Ishikawa (cell line): ENCODE measurements around the gene PLCB1.

Experiments
- CEBPB ChIP-seq: IDR thresholded peaks from 2 replicates; pipeline ENCODE4 v1.6.1; 2012
- CREB1 ChIP-seq: IDR thresholded peaks from 2 replicates; pipeline ENCODE4 v1.6.1; 2012; ENCODE audit warnings: low read depth
- EGR1 ChIP-seq: IDR thresholded peaks from 2 replicates; pipeline ENCODE4 v1.6.1; 2012
- EP300 ChIP-seq: IDR thresholded peaks from 2 replicates; pipeline ENCODE4 v1.6.1; 2012; ENCODE audit warnings: borderline replicate concordance
- FOXM1 ChIP-seq: IDR thresholded peaks from 2 replicates; pipeline ENCODE4 v1.6.1; 2012; ENCODE audit warnings: low read depth, borderline replicate concordance
- NFIC ChIP-seq: IDR thresholded peaks from 2 replicates; pipeline ENCODE4 v1.6.1; 2012
- RAD21 ChIP-seq: IDR thresholded peaks from 2 replicates; pipeline ENCODE4 v1.6.1; 2012; ENCODE audit warnings: low read depth
- TAF1 ChIP-seq: IDR thresholded peaks from 2 replicates; pipeline ENCODE4 v1.6.1; 2012; ENCODE audit warnings: low read depth, mild to moderate bottlenecking
- TCF12 ChIP-seq: IDR thresholded peaks from 2 replicates; pipeline ENCODE4 v1.6.1; 2012; ENCODE audit warnings: low read depth
- TEAD4 ChIP-seq: IDR thresholded peaks from 2 replicates; pipeline ENCODE4 v1.6.1; 2012
- YY1 ChIP-seq: IDR thresholded peaks from 2 replicates; pipeline ENCODE4 v1.6.1; 2012; ENCODE audit warnings: low read depth
- ZBTB7A ChIP-seq: IDR thresholded peaks from 2 replicates; pipeline ENCODE4 v1.6.1; 2012; ENCODE audit warnings: low read depth
- TF ChIP-seq, protein P1 (sequence below): IDR thresholded peaks from 2 replicates; pipeline ENCODE4 v1.6.1; 2012; ENCODE audit warnings: low read depth, mild to moderate bottlenecking
- TF ChIP-seq, protein P2 (sequence below): IDR thresholded peaks from 2 replicates; pipeline ENCODE4 v1.6.1; 2012
- TF ChIP-seq, protein P3 (sequence below): IDR thresholded peaks from 2 replicates; pipeline ENCODE4 v1.6.1; 2012

Gene PLCB1

DNA sequence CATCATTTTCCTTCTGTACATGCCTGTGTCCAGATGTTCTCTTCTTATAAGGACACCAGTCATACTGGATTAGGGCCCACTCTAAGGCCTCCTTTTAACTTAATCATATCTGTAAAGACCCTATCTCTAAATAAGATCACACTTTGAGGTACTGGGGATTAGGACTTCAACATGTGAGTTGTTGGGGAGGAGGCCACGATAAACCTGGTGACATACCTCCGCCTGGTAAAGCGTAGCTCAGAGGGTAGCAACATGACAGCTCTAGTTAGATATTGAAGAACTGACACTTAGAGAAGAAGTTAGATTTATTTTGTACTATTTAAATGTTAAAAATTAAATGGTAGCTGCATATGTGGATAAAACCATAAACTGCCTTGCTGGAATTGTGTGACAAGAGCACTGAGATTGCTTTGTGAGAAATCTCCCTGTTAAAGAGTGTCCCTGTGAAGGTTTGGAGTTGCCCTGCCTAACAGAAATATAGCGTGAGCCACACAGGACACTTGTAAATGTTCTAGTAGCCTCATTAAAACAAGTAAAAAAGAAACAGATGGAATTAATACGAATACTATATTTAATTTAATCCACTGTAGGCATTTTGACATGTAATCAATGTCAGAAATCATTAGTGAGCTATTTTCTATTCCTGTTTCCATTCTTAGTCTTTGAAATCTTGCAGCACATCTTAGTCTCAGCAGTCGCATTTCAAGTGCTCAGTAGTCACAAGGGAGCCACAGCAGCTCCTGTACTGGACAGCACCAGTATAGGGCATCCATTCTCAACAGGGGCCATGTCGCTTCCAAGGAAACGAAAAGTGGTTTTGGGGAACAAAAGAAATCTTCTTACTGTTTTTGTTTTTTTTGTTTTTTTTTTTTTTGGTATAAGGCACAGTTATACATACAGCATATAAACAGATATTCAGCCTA is 13.4 kb downstream of the PLCB1 start:
- TF ChIP-seq TAF1, result no peak
- no peak for TF ChIP-seq RAD21
- TF ChIP-seq CREB1, result no peak
- TF ChIP-seq, protein P1, sequence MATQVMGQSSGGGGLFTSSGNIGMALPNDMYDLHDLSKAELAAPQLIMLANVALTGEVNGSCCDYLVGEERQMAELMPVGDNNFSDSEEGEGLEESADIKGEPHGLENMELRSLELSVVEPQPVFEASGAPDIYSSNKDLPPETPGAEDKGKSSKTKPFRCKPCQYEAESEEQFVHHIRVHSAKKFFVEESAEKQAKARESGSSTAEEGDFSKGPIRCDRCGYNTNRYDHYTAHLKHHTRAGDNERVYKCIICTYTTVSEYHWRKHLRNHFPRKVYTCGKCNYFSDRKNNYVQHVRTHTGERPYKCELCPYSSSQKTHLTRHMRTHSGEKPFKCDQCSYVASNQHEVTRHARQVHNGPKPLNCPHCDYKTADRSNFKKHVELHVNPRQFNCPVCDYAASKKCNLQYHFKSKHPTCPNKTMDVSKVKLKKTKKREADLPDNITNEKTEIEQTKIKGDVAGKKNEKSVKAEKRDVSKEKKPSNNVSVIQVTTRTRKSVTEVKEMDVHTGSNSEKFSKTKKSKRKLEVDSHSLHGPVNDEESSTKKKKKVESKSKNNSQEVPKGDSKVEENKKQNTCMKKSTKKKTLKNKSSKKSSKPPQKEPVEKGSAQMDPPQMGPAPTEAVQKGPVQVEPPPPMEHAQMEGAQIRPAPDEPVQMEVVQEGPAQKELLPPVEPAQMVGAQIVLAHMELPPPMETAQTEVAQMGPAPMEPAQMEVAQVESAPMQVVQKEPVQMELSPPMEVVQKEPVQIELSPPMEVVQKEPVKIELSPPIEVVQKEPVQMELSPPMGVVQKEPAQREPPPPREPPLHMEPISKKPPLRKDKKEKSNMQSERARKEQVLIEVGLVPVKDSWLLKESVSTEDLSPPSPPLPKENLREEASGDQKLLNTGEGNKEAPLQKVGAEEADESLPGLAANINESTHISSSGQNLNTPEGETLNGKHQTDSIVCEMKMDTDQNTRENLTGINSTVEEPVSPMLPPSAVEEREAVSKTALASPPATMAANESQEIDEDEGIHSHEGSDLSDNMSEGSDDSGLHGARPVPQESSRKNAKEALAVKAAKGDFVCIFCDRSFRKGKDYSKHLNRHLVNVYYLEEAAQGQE, result no peak

DNA sequence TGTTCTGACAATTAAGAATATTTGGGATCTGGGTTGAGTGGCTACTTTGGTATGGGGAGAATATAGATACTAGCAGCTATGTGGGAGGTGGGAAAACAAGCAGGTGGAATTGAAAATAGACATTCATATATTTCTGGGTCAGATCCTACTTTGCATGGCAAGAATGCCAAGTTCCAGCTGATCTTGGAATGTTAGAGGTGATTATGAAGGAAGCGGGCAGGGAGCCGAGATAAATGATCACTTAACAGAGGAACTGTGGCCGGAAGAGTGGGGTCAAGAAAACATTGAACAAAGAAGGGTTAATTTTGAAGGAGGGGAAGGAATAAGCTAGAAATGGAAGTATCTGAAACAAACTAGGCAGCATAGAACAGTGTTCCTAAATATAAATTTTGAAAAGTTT is 15.4 kb downstream of the PLCB1 start:
- TF ChIP-seq NFIC, result peak; percentile 48; the same call in 1 of the 2 replicates
- TF ChIP-seq TEAD4, result peak; percentile 78
- TF ChIP-seq, protein P1, result no peak

DNA sequence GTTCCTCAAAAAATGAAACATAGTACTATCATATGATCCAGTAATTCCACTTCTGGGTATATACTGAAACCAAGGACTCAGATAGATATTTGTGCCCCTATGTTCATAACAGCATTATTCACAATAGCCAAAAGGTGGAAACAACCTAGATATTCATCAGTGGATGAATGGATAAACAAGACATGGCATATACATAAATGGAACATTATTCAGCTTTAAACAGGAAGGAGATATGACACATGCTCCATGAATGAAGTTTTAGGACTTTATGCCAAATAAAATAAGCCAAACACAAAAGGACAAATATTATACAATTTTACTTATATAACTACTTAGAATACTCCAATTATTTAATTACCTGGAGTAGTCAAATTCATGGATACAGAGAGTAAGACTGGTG is 16.4 kb downstream of the PLCB1 start:
- TF ChIP-seq CREB1, result no peak
- no peak for TF ChIP-seq RAD21
- TF ChIP-seq FOXM1, result no peak
- no peak for TF ChIP-seq EP300
- TF ChIP-seq TCF12, result no peak
- TF ChIP-seq, protein P1, result no peak
- no peak for TF ChIP-seq TAF1
- no peak for TF ChIP-seq CEBPB
- TF ChIP-seq EGR1, result no peak
- no peak for TF ChIP-seq TEAD4
- TF ChIP-seq ZBTB7A, result no peak
- TF ChIP-seq, protein P2, sequence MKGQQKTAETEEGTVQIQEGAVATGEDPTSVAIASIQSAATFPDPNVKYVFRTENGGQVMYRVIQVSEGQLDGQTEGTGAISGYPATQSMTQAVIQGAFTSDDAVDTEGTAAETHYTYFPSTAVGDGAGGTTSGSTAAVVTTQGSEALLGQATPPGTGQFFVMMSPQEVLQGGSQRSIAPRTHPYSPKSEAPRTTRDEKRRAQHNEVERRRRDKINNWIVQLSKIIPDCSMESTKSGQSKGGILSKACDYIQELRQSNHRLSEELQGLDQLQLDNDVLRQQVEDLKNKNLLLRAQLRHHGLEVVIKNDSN, result no peak
- TF ChIP-seq, protein P3, sequence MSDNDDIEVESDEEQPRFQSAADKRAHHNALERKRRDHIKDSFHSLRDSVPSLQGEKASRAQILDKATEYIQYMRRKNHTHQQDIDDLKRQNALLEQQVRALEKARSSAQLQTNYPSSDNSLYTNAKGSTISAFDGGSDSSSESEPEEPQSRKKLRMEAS, result no peak
- no peak for TF ChIP-seq YY1
- TF ChIP-seq NFIC, result no peak

DNA sequence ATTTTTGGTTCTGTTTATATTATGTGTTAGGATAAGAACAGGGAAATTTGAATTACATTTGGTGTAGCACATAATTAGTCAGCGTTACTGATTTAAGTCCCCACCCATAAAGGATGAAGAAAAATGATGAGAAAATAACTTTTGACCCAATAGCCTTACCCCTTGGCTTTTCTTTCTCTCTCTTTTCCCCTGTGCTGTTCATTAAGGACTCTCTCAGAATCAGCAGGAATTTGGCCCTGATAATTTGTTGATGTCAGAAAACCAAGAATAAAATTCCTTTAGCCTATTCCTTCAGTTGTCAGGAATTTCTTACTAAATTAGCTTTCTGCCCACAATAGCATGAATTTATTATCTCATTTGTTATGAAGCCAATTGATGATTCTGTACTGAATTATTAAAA is 18.5 kb downstream of the PLCB1 start:
- TF ChIP-seq FOXM1 (no peak), TAF1 (no peak), EGR1 (no peak), TEAD4 (no peak), NFIC (no peak), YY1 (no peak), RAD21 (no peak), ZBTB7A (no peak), EP300 (no peak), CREB1 (no peak), CEBPB (no peak), TCF12 (no peak)
- TF ChIP-seq, protein P3, result no peak
- TF ChIP-seq, protein P2, result no peak
- TF ChIP-seq, protein P1, result no peak
